Measurements from ENCODE around the gene CFAP92.

The CFAP92 gene

DNA sequence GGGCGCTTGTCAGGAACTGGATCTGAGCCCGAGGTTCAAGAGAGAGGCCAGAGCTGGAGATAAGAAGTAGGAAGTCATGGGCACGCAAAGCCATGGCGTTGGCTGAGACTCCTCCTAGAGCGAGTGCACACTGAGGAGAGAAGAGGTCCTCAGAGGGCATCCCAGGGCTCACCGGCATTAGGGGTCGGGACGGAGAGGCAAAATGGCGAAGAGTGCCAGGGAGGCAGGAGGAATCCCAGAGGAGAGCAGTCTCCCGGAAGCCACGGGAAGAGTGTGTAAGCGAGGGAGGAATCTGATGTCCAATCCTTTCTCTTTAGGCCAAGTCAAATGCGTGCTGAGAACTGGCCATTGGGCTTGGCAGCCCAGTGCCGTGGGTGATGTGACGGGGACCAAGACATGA is 31.2 kb upstream of the CFAP92 start:
- peaks cover under 1% of the 10 kb centered on the region; the same call in 1 of the 2 replicates for H3K9me3 ChIP-seq (ENCODE audit: insufficient read depth, low read length)
- no peak for DNase-seq (ENCODE audit: low read depth, low spot score)
- H3K9ac ChIP-seq (ENCODE audit: insufficient read length, low read depth), result no peak overlapping the region
- no peak for TF ChIP-seq ZNF274 (IDR thresholded peaks at IDR 0.05; ENCODE audit: low read depth, low read length)
- TF ChIP-seq YY1 (IDR thresholded peaks at IDR 0.05; ENCODE audit: insufficient read depth, insufficient read length), result no peak
- no peak for TF ChIP-seq SUZ12 (IDR thresholded peaks at IDR 0.05; ENCODE audit: extremely low read depth, insufficient read depth, insufficient read length)
- H3K4me1 ChIP-seq (ENCODE audit: insufficient read depth, insufficient read length), result no peaks in the 10 kb centered on the region
- H3K36me3 ChIP-seq (ENCODE audit: insufficient read depth, insufficient read length, low read length), result no peaks in the 10 kb centered on the region
- H3K4me3 ChIP-seq (ENCODE audit: insufficient read length, low read depth), result no peak overlapping the region
- no peaks in the 10 kb centered on the region for H3K27me3 ChIP-seq (ENCODE audit: insufficient read depth, insufficient read length)

DNA sequence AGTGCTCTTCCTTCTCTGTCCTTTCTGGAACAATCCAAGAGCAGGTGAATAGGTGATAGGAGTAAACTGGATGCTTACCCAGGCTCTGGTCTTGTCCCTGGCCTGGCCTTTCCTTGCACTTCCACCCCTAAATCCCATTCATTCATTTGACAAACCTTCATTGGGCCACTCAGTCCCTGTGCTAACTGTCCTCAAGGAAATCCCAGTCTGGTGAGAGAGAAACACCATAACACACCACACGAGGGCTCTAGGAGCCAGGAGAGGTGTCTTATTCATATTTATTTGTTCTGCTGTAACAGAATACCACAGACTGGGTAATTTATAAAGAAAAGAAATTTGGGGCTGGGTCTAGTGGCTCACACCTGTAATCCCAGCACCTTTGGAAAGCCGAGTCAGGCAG is 30.0 kb upstream of the CFAP92 start:
- Histone ChIP-seq H3K36me3 (ENCODE audit: insufficient read depth, insufficient read length, low read length) (no peaks in the 10 kb centered on the region), H3K9me3 (ENCODE audit: insufficient read depth, low read length) (no peaks in the 10 kb centered on the region), H3K27me3 (ENCODE audit: insufficient read depth, insufficient read length) (no peaks in the 10 kb centered on the region), H3K4me1 (ENCODE audit: insufficient read depth, insufficient read length) (no peaks in the 10 kb centered on the region), H3K9ac (ENCODE audit: insufficient read length, low read depth) (no peak overlapping the region), H3K4me3 (ENCODE audit: insufficient read length, low read depth) (no peak overlapping the region)
- TF ChIP-seq YY1 (IDR thresholded peaks at IDR 0.05; ENCODE audit: insufficient read depth, insufficient read length), result no peak
- no peak for TF ChIP-seq ZNF274 (IDR thresholded peaks at IDR 0.05; ENCODE audit: low read depth, low read length)
- TF ChIP-seq SUZ12 (IDR thresholded peaks at IDR 0.05; ENCODE audit: extremely low read depth, insufficient read depth, insufficient read length), result no peak
- no peak for DNase-seq (ENCODE audit: low read depth, low spot score)

GRCh38 chr3:129023008-129023358 is 29.1 kb upstream of the CFAP92 start:
- no peak for DNase-seq (ENCODE audit: low read depth, low spot score)
- Histone ChIP-seq H3K27me3 (ENCODE audit: insufficient read depth, insufficient read length) (no peaks in the 10 kb centered on the region), H3K4me3 (ENCODE audit: insufficient read length, low read depth) (no peak overlapping the region), H3K4me1 (ENCODE audit: insufficient read depth, insufficient read length) (no peaks in the 10 kb centered on the region), H3K9ac (ENCODE audit: insufficient read length, low read depth) (no peak overlapping the region), H3K36me3 (ENCODE audit: insufficient read depth, insufficient read length, low read length) (no peaks in the 10 kb centered on the region), H3K9me3 (ENCODE audit: insufficient read depth, low read length) (no peaks in the 10 kb centered on the region)
- TF ChIP-seq YY1 (IDR thresholded peaks at IDR 0.05; ENCODE audit: insufficient read depth, insufficient read length) (no peak), ZNF274 (IDR thresholded peaks at IDR 0.05; ENCODE audit: low read depth, low read length) (no peak), SUZ12 (IDR thresholded peaks at IDR 0.05; ENCODE audit: extremely low read depth, insufficient read depth, insufficient read length) (no peak)

DNA sequence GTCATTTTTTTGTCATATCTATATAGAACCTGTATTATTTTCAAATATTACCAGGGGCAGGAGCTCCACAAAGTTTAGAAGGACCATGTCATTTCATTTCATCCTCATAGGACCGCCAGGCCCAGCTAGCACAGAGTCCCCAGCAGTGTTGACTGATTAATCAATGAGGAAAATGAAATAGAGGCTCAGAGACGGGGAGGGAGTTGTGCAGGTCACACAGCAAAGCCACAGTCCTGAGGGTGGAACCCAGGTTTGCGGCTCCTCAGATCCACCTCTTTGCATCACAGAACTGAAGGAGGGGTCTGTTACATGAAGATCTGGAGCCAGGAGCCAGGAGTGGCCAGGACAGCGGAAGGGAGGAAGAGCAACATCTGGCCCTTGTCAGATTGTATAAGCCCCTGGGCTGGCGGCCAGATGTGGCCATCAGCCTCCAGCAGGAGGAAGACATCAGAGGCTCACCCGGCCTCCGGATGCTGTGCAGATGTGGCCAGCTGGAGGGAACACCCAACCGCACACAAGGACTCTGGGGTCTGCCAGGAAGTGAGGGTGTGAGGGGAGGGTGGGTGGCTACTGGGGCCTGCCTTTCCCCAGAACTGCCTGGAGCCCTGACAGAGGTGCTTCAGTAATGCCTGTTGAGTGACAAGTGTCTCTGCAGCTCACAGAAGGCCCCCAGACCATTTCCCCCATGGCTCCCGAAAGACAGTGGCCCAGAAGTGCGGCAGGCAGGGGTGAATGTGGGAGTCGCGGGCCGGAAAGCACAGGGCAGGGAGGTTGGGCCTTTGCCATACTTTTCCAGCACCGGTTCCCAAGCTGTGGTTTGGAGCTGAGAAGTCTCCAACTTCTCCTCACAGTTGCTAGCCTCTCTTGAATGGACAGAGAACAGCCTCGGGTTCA is 28.5 kb upstream of the CFAP92 start:
- no peak for TF ChIP-seq YY1 (IDR thresholded peaks at IDR 0.05; ENCODE audit: insufficient read depth, insufficient read length)
- no peak for TF ChIP-seq ZNF274 (IDR thresholded peaks at IDR 0.05; ENCODE audit: low read depth, low read length)
- TF ChIP-seq SUZ12 (IDR thresholded peaks at IDR 0.05; ENCODE audit: extremely low read depth, insufficient read depth, insufficient read length), result no peak
- no peaks in the 10 kb centered on the region for H3K27me3 ChIP-seq (ENCODE audit: insufficient read depth, insufficient read length)
- no peaks in the 10 kb centered on the region for H3K9me3 ChIP-seq (ENCODE audit: insufficient read depth, low read length)
- no peaks in the 10 kb centered on the region for H3K36me3 ChIP-seq (ENCODE audit: insufficient read depth, insufficient read length, low read length)
- H3K4me3 ChIP-seq (ENCODE audit: insufficient read length, low read depth), result no peak overlapping the region
- no peaks in the 10 kb centered on the region for H3K4me1 ChIP-seq (ENCODE audit: insufficient read depth, insufficient read length)
- no peak for DNase-seq (ENCODE audit: low read depth, low spot score)
- H3K9ac ChIP-seq (ENCODE audit: insufficient read length, low read depth), result no peak overlapping the region

DNA sequence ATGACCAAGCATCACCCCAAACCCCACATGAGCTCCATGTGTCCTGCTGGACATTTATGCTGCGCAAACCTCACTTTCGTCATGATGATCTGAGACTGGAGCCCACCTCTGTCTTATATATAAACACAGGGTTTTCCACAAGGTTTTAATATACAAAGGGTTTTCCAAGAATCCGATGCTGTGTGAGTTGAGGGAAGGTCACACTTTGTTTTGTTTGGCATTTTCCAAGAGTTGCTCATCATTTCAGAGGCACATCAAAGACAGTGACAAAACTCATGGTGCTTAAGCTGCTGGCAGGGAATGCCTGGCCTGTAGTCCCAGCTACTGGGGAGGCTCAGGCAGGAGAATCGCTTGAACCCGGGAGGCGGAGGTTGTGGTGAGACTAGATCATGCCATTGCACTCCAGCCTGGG is 27.3 kb upstream of the CFAP92 start:
- DNase-seq (ENCODE audit: low read depth, low spot score), result no peak
- Histone ChIP-seq H3K4me1 (ENCODE audit: insufficient read depth, insufficient read length) (peaks cover 7% of the 10 kb centered on the region), H3K9me3 (ENCODE audit: insufficient read depth, low read length) (no peaks in the 10 kb centered on the region), H3K27me3 (ENCODE audit: insufficient read depth, insufficient read length) (no peaks in the 10 kb centered on the region), H3K36me3 (ENCODE audit: insufficient read depth, insufficient read length, low read length) (no peaks in the 10 kb centered on the region), H3K4me3 (ENCODE audit: insufficient read length, low read depth) (no peak overlapping the region), H3K9ac (ENCODE audit: insufficient read length, low read depth) (no peak overlapping the region)
- TF ChIP-seq SUZ12 (IDR thresholded peaks at IDR 0.05; ENCODE audit: extremely low read depth, insufficient read depth, insufficient read length) (no peak), ZNF274 (IDR thresholded peaks at IDR 0.05; ENCODE audit: low read depth, low read length) (no peak), YY1 (IDR thresholded peaks at IDR 0.05; ENCODE audit: insufficient read depth, insufficient read length) (no peak)

- Histone ChIP-seq H3K4me1 (ENCODE audit: insufficient read depth, insufficient read length) (peaks cover 10% of the 10 kb centered on the region), H3K9me3 (ENCODE audit: insufficient read depth, low read length) (no peaks in the 10 kb centered on the region), H3K4me3 (ENCODE audit: insufficient read length, low read depth) (no peak overlapping the region), H3K36me3 (ENCODE audit: insufficient read depth, insufficient read length, low read length) (no peaks in the 10 kb centered on the region), H3K9ac (ENCODE audit: insufficient read length, low read depth) (no peak overlapping the region), H3K27me3 (ENCODE audit: insufficient read depth, insufficient read length) (no peaks in the 10 kb centered on the region)
- DNase-seq (ENCODE audit: low read depth, low spot score), result no peak
- TF ChIP-seq YY1 (IDR thresholded peaks at IDR 0.05; ENCODE audit: insufficient read depth, insufficient read length) (no peak), ZNF274 (IDR thresholded peaks at IDR 0.05; ENCODE audit: low read depth, low read length) (no peak), SUZ12 (IDR thresholded peaks at IDR 0.05; ENCODE audit: extremely low read depth, insufficient read depth, insufficient read length) (no peak)
These were observed 26.8 kb upstream of the CFAP92 start for GRCh38 chr3:129020691-129021090.

DNA sequence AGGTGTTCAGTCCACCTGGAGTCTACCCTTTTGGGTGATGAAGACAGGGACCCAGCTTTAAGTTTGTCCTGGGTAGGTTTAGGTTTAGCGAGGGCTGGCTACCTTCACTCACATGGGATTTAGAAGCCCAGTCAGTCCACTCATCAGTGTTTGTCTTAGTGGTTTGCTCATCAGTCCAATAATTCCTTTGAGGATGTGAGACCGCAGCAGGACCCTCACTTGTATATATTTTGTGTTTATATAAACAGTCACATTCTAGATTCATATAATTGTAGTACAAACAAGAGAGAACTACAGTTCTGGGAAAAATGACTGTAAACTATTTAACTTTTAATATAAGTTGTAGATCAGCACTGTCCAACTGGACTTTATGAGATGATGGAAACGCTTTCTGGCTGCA is 25.4 kb upstream of the CFAP92 start:
- Histone ChIP-seq H3K4me3 (ENCODE audit: insufficient read length, low read depth) (no peak overlapping the region), H3K4me1 (ENCODE audit: insufficient read depth, insufficient read length) (peaks cover 15% of the 10 kb centered on the region), H3K27me3 (ENCODE audit: insufficient read depth, insufficient read length) (no peaks in the 10 kb centered on the region), H3K9me3 (ENCODE audit: insufficient read depth, low read length) (no peaks in the 10 kb centered on the region), H3K9ac (ENCODE audit: insufficient read length, low read depth) (no peak overlapping the region), H3K36me3 (ENCODE audit: insufficient read depth, insufficient read length, low read length) (no peaks in the 10 kb centered on the region)
- no peak for TF ChIP-seq ZNF274 (IDR thresholded peaks at IDR 0.05; ENCODE audit: low read depth, low read length)
- no peak for TF ChIP-seq SUZ12 (IDR thresholded peaks at IDR 0.05; ENCODE audit: extremely low read depth, insufficient read depth, insufficient read length)
- no peak for TF ChIP-seq YY1 (IDR thresholded peaks at IDR 0.05; ENCODE audit: insufficient read depth, insufficient read length)
- no peak for DNase-seq (ENCODE audit: low read depth, low spot score)
